A673 (cell line): ENCODE results near the gene SPATA31C1.
"Not testable (repeated sequence)": the region's sequence is repeated elsewhere in the genome, so short reads cannot be mapped to it uniquely, and the experiment has no call there.

ENCODE experiments used
- EZH2 ChIP-seq: fragments of 200-600 bp; sonication (generic); IDR thresholded peaks from 2 replicates; pipeline ENCODE4 v1.6.1; 2017; ENCODE audit warnings: borderline replicate concordance, low read depth, mild to moderate bottlenecking, mixed read lengths, antibody characterized with exemption, low read length; ENCODE audit not compliant: poor library complexity, severe bottlenecking
- TF ChIP-seq, protein P1 (sequence below): fragments of 300-800, 200-600 bp; sonication (generic); conservative IDR thresholded peaks from 2 replicates; pipeline ENCODE4 v1.5.1; 2017; ENCODE audit warnings: low read depth, mild to moderate bottlenecking, antibody characterized with exemption, low read length, moderate library complexity, mixed read lengths

DNA sequence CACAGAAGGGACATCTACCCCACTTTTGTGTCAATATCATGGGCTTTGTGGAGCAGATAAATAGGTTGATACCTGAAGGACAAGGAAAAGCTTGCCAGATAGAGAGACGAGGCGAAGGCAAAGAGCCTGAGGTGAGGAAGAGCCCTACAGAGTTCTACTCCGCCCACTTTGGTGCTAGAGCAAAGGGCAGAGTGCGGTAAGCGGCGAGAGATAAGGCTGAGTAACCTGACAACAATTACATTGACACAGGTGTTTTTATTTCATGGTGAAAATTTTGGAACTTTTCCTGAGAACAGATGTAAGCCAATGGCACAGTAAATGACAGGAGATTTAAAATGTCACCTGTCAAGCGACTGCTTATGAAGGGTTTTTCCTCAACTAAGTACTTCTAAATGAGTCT lies 16.7 kb downstream of the SPATA31C1 start:
- TF ChIP-seq, protein P1, sequence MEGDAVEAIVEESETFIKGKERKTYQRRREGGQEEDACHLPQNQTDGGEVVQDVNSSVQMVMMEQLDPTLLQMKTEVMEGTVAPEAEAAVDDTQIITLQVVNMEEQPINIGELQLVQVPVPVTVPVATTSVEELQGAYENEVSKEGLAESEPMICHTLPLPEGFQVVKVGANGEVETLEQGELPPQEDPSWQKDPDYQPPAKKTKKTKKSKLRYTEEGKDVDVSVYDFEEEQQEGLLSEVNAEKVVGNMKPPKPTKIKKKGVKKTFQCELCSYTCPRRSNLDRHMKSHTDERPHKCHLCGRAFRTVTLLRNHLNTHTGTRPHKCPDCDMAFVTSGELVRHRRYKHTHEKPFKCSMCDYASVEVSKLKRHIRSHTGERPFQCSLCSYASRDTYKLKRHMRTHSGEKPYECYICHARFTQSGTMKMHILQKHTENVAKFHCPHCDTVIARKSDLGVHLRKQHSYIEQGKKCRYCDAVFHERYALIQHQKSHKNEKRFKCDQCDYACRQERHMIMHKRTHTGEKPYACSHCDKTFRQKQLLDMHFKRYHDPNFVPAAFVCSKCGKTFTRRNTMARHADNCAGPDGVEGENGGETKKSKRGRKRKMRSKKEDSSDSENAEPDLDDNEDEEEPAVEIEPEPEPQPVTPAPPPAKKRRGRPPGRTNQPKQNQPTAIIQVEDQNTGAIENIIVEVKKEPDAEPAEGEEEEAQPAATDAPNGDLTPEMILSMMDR = not testable (repeated sequence)
- TF ChIP-seq EZH2 = not testable (repeated sequence)
